B cell (primary cell): ENCODE results near the gene SERPINB1.

ENCODE experiments used
- CTCF ChIP-seq: fragments of 200-600 bp; IDR thresholded peaks from one replicate; pipeline ENCODE4 v1.8.0; 2022; ENCODE audit warnings: antibody characterized with exemption, mild to moderate bottlenecking
- EZH2 ChIP-seq: IDR thresholded peaks from 2 replicates; pipeline ENCODE4 v1.6.1; 2012; ENCODE audit warnings: borderline replicate concordance, low read depth, mild to moderate bottlenecking, moderate library complexity, low read length; ENCODE audit not compliant: insufficient read depth, poor library complexity, severe bottlenecking

GRCh38 chr6:2784061-2784460 is 57.6 kb downstream of the SERPINB1 start:
- TF ChIP-seq CTCF (no peak), EZH2 (no peak)
